HCT116 (cell line): ENCODE measurements around the gene THSD4.

Source experiments
- EGR1 ChIP-seq: IDR thresholded peaks from 2 replicates; pipeline ENCODE4 v1.6.1; 2012; ENCODE audit warnings: low read depth
- EZH2 ChIP-seq: fragments of 200-600 bp; sonication (generic); IDR thresholded peaks from 2 replicates; pipeline ENCODE4 v1.6.1; 2017; ENCODE audit warnings: antibody characterized with exemption, mixed run types
- POLR2A ChIP-seq: IDR thresholded peaks from 2 replicates; pipeline ENCODE4 v1.7.0; 2011; ENCODE audit warnings: borderline replicate concordance; ENCODE audit not compliant: insufficient read depth, insufficient read length; ENCODE audit errors: extremely low read depth
- POLR2AphosphoS5 ChIP-seq: IDR thresholded peaks from 2 replicates; pipeline ENCODE4 v1.6.1; 2011; ENCODE audit warnings: mild to moderate bottlenecking, low read depth, low read length, moderate library complexity
- RAD21 ChIP-seq: IDR thresholded peaks from 2 replicates; pipeline ENCODE4 v1.6.1; 2012; ENCODE audit warnings: low read depth, mild to moderate bottlenecking
- SIN3A ChIP-seq: IDR thresholded peaks from 2 replicates; pipeline ENCODE4 v1.6.1; 2012; ENCODE audit warnings: low read depth
- TF ChIP-seq, protein P1 (sequence below), 3 experiments: fragments of 200-600 bp in 1 of 3; sonication (generic) in 1 of 3; IDR thresholded peaks in 2 of 3; conservative IDR thresholded peaks in 1 of 3; 2 replicates each; pipeline ENCODE4 v1.5.1; 2012 to 2017; ENCODE audit warnings: low read depth in 2 of 3, low read length in 2 of 3, antibody characterized with exemption in 1 of 3, borderline replicate concordance in 1 of 3, control low read depth in 1 of 3, mild to moderate bottlenecking in 1 of 3, mixed read lengths in 1 of 3, mixed run types in 1 of 3, moderate library complexity in 1 of 3; ENCODE audit not compliant: insufficient read depth in 1 of 3
- TF ChIP-seq, protein P2 (sequence below): IDR thresholded peaks from 2 replicates; pipeline ENCODE4 v1.6.1; 2012; ENCODE audit warnings: low read depth

DNA sequence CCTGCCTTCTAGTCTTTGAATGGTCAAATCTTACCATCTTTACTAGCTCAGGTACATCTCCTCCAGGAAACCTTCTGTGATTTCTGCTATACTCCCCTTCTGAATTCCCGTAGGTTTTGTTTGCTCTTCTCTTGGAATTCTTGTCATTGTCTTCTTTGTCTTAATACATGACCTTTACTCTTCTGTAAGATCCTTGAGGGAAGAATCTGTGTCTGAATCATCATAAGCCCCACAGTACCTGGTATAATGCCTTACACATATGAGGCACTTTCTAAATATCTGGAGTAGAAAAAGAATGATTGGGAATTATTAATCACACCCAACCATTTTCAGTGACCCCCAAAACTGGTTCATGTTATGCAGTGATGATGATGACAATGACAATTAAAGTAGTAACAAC, 485.0 kb downstream of the THSD4 start:
- TF ChIP-seq, protein P1, sequence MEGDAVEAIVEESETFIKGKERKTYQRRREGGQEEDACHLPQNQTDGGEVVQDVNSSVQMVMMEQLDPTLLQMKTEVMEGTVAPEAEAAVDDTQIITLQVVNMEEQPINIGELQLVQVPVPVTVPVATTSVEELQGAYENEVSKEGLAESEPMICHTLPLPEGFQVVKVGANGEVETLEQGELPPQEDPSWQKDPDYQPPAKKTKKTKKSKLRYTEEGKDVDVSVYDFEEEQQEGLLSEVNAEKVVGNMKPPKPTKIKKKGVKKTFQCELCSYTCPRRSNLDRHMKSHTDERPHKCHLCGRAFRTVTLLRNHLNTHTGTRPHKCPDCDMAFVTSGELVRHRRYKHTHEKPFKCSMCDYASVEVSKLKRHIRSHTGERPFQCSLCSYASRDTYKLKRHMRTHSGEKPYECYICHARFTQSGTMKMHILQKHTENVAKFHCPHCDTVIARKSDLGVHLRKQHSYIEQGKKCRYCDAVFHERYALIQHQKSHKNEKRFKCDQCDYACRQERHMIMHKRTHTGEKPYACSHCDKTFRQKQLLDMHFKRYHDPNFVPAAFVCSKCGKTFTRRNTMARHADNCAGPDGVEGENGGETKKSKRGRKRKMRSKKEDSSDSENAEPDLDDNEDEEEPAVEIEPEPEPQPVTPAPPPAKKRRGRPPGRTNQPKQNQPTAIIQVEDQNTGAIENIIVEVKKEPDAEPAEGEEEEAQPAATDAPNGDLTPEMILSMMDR (IDR thresholded peaks at IDR 0.05 in 2 of 3, conservative IDR thresholded peaks at IDR 0.05 in 1 of 3; ENCODE audit: borderline replicate concordance in 1 of 3, insufficient read depth in 1 of 3, low read depth in 2 of 3, low read length in 2 of 3): no peak
- no peak for TF ChIP-seq EZH2
- TF ChIP-seq EGR1: no peak
- TF ChIP-seq, protein P2, sequence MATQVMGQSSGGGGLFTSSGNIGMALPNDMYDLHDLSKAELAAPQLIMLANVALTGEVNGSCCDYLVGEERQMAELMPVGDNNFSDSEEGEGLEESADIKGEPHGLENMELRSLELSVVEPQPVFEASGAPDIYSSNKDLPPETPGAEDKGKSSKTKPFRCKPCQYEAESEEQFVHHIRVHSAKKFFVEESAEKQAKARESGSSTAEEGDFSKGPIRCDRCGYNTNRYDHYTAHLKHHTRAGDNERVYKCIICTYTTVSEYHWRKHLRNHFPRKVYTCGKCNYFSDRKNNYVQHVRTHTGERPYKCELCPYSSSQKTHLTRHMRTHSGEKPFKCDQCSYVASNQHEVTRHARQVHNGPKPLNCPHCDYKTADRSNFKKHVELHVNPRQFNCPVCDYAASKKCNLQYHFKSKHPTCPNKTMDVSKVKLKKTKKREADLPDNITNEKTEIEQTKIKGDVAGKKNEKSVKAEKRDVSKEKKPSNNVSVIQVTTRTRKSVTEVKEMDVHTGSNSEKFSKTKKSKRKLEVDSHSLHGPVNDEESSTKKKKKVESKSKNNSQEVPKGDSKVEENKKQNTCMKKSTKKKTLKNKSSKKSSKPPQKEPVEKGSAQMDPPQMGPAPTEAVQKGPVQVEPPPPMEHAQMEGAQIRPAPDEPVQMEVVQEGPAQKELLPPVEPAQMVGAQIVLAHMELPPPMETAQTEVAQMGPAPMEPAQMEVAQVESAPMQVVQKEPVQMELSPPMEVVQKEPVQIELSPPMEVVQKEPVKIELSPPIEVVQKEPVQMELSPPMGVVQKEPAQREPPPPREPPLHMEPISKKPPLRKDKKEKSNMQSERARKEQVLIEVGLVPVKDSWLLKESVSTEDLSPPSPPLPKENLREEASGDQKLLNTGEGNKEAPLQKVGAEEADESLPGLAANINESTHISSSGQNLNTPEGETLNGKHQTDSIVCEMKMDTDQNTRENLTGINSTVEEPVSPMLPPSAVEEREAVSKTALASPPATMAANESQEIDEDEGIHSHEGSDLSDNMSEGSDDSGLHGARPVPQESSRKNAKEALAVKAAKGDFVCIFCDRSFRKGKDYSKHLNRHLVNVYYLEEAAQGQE: no peak
- no peak for TF ChIP-seq POLR2AphosphoS5
- no peak for TF ChIP-seq SIN3A
- TF ChIP-seq RAD21: no peak
- no peak for TF ChIP-seq POLR2A
